D721Med (cell line): ENCODE measurements around the gene FBXL2.
"Not testable (repeated sequence)": the region's sequence is repeated elsewhere in the genome, so short reads cannot be mapped to it uniquely, and the experiment has no call there.

Experiments
- DNase-seq: peaks from one replicate; pipeline ENCODE4 v3.0.0; 2011; ENCODE audit warnings: low spot score; ENCODE audit not compliant: insufficient read length
- FAIRE-seq: peaks from 2 replicates; lab custom pipeline; 2011; peaks lifted over from hg19 to GRCh38; lab: Jason Lieb, UNC
- CTCF ChIP-seq: IDR thresholded peaks from 2 replicates; pipeline ENCODE4 v1.5.1; 2012; ENCODE audit warnings: mild to moderate bottlenecking, control low read depth; ENCODE audit not compliant: insufficient read depth; ENCODE audit errors: missing control alignments

Gene FBXL2

GRCh38 chr3:33334364-33334763, 57.1 kb downstream of the FBXL2 start:
- FAIRE-seq (no peak), DNase-seq (no peak)
- TF ChIP-seq CTCF, result no peak

GRCh38 chr3:33338936-33339465, 61.8 kb downstream of the FBXL2 start:
- DNase-seq, FAIRE-seq: not testable (repeated sequence)

- no peak for FAIRE-seq
- no peak for TF ChIP-seq CTCF
These were observed 62.5 kb downstream of the FBXL2 start for GRCh38 chr3:33339758-33340157.

GRCh38 chr3:33355611-33356010, 78.4 kb downstream of the FBXL2 start:
- FAIRE-seq (no peak), DNase-seq (no peak)
- TF ChIP-seq CTCF, result no peak

More at GRCh38 chr3:33339758-33340157, 62.5 kb downstream of the FBXL2 start:
- DNase-seq, result no peak

GRCh38 chr3:33358172-33358781, 81.0 kb downstream of the FBXL2 start:
- DNase-seq (no peak), FAIRE-seq (no peak)
- no peak for TF ChIP-seq CTCF

- FAIRE-seq, result no peak
- no peak for TF ChIP-seq CTCF
- no peak for DNase-seq
These were observed 83.0 kb downstream of the FBXL2 start for GRCh38 chr3:33360136-33360825.

GRCh38 chr3:33363113-33363800, 86.0 kb downstream of the FBXL2 start:
- no peak for TF ChIP-seq CTCF
- FAIRE-seq (no peak), DNase-seq (no peak)
